ENCODE measurements around the gene TAF9. TPM values are rescaled to one million over a fixed set of nuclear protein-coding genes. Genes with fewer than 3 reads are reported as not detected.

The TAF9 gene
- 62.2 and 88.9 TPM in 2 replicates for total RNA-seq

GRCh38 chr5:69369340-69370121 is at the start of gene TAF9, which contains the start of the genes AK6 and RAD17:
TAF9 (minus strand) TSS chr5:69369520; CDS start chr5:69365737, 3,783 bp downstream.
AK6 (minus strand) TSS chr5:69369520; CDS start chr5:69369490, 30 bp downstream.
RAD17 (plus strand) TSS chr5:69369818; CDS start chr5:69372209, 2,391 bp downstream.

GRCh38 chr5:69414885-69415583 is 45.7 kb upstream of the TAF9 start, which contains the start of gene MARVELD2:
MARVELD2 (plus strand) TSS chr5:69415116; CDS start chr5:69419386, 4,270 bp downstream.

Other genes with a start within 250 kb of the TAF9 start
- 19.0 and 292 TPM in 2 replicates for gene CCNB1, start 202.4 kb downstream of the TAF9 start, total RNA-seq
- gene CENPH, start 179.9 kb downstream of the TAF9 start, total RNA-seq = 5.1 and 38.0 TPM in 2 replicates
- 42.2 and 61.2 TPM in 2 replicates for gene CDK7, start 134.6 kb downstream of the TAF9 start, total RNA-seq
- gene CCDC125, start 36.7 kb downstream of the TAF9 start, total RNA-seq = 5.6 and 7.7 TPM in 2 replicates
- 20.7 and 30.8 TPM in 2 replicates for gene AK6, start within 50 bp of the TAF9 start, total RNA-seq
- 26.1 and 26.3 TPM in 2 replicates for gene RAD17, start 298 bp upstream of the TAF9 start, total RNA-seq
- gene MARVELD2, start 45.6 kb upstream of the TAF9 start, total RNA-seq = 0.15 and 0.17 TPM in 2 replicates
- 1.0 and 2.2 TPM in 2 replicates for gene OCLN, start 123.3 kb upstream of the TAF9 start, total RNA-seq
- gene GTF2H2C, start 190.7 kb upstream of the TAF9 start, total RNA-seq = 31.9 and 48.9 TPM in 2 replicates